ACHN (cell line): Measurements from ENCODE around the gene NPVF.

ENCODE experiments used
- DNase-seq: peaks from one replicate; pipeline ENCODE4 v3.0.0-alpha.2; 2015
- in situ Hi-C: cut with HindIII; loops from 2 replicates; pipeline ENCODE4 v1.10.0; 2017; ENCODE audit warnings: low sequenced_read_pairs, low pct_ligation_motif_present, low pct_unique_long_range_greater_than_20kb

NPVF gene

GRCh38 chr7:25181532-25181931 is 46.8 kb downstream of the NPVF start:
- in situ Hi-C loops, result no loop called here
- DNase-seq, result no peak

- DNase-seq, result no peak
- in situ Hi-C loops, result no loop called here
Measured at GRCh38 chr7:25180946-25181345, 47.3 kb downstream of the NPVF start.

- no peak for DNase-seq
- in situ Hi-C loops, result no loop called here
Measured at GRCh38 chr7:25180592-25180923, 47.7 kb downstream of the NPVF start.

GRCh38 chr7:25179771-25180591 is 48.3 kb downstream of the NPVF start:
- in situ Hi-C loops, result no loop called here
- peak; percentile 90 for DNase-seq

GRCh38 chr7:25179325-25179724 is 49.0 kb downstream of the NPVF start:
- in situ Hi-C loops, result no loop called here
- no peak for DNase-seq
